GM21825 (cell line): ENCODE results near the gene LRRC45.

Experiments used
- ATAC-seq: cut with Tn5 transposase; IDR thresholded peaks from one replicate; pipeline ENCODE4 v1.9.1; 2021; ENCODE audit warnings: mild to moderate bottlenecking, moderate library complexity; ENCODE audit not compliant: unreplicated experiment

Gene LRRC45

GRCh38 chr17:82006468-82007227 is 16.5 kb upstream of the LRRC45 start:
- no peak for ATAC-seq

GRCh38 chr17:82007228-82007494 is 15.9 kb upstream of the LRRC45 start:
- no peak for ATAC-seq

- no peak for ATAC-seq
Measured at GRCh38 chr17:82007495-82008257, 15.4 kb upstream of the LRRC45 start.

- no peak for ATAC-seq
Measured at GRCh38 chr17:82008258-82008940, 14.7 kb upstream of the LRRC45 start.

GRCh38 chr17:82008941-82009405 is 14.1 kb upstream of the LRRC45 start:
- ATAC-seq, result no peak

GRCh38 chr17:82009413-82009812 is 13.7 kb upstream of the LRRC45 start:
- ATAC-seq, result no peak

- no peak for ATAC-seq
Measured at GRCh38 chr17:82010575-82011525, 12.3 kb upstream of the LRRC45 start.

- ATAC-seq, result no peak
Measured at GRCh38 chr17:82011617-82012187, 11.4 kb upstream of the LRRC45 start.

GRCh38 chr17:82012261-82012639 is 10.9 kb upstream of the LRRC45 start:
- ATAC-seq, result no peak

GRCh38 chr17:82012640-82013295 is 10.3 kb upstream of the LRRC45 start:
- ATAC-seq, result no peak

GRCh38 chr17:82013341-82013740 is 9.8 kb upstream of the LRRC45 start:
- no peak for ATAC-seq

- no peak for ATAC-seq
Measured at GRCh38 chr17:82013772-82014321, 9.3 kb upstream of the LRRC45 start.

GRCh38 chr17:82014432-82014831 is 8.7 kb upstream of the LRRC45 start:
- ATAC-seq, result no peak

GRCh38 chr17:82014971-82015310 is 8.2 kb upstream of the LRRC45 start:
- ATAC-seq, result no peak

GRCh38 chr17:82015311-82015971 is 7.7 kb upstream of the LRRC45 start:
- no peak for ATAC-seq

- ATAC-seq, result no peak
Measured at GRCh38 chr17:82016061-82016874, 6.8 kb upstream of the LRRC45 start.

- ATAC-seq, result no peak
Measured at GRCh38 chr17:82016875-82017459, 6.1 kb upstream of the LRRC45 start.

GRCh38 chr17:82017612-82018151 is 5.4 kb upstream of the LRRC45 start:
- no peak for ATAC-seq
